ENCODE data around the gene NSUN7.

GRCh38 chr4:40848940-40849339 is 99.2 kb downstream of the NSUN7 start:
- TF ChIP-seq POLR2A (IDR thresholded peaks at IDR 0.05), result no peak
- TF ChIP-seq, protein P1, sequence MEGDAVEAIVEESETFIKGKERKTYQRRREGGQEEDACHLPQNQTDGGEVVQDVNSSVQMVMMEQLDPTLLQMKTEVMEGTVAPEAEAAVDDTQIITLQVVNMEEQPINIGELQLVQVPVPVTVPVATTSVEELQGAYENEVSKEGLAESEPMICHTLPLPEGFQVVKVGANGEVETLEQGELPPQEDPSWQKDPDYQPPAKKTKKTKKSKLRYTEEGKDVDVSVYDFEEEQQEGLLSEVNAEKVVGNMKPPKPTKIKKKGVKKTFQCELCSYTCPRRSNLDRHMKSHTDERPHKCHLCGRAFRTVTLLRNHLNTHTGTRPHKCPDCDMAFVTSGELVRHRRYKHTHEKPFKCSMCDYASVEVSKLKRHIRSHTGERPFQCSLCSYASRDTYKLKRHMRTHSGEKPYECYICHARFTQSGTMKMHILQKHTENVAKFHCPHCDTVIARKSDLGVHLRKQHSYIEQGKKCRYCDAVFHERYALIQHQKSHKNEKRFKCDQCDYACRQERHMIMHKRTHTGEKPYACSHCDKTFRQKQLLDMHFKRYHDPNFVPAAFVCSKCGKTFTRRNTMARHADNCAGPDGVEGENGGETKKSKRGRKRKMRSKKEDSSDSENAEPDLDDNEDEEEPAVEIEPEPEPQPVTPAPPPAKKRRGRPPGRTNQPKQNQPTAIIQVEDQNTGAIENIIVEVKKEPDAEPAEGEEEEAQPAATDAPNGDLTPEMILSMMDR (IDR thresholded peaks at IDR 0.05), result no peak

All from transverse colon (tissue), 3 donors.